HG03280 (cell line): Measurements from ENCODE around the gene ERGIC2.
"Not testable (repeated sequence)": the region's sequence is repeated elsewhere in the genome, so short reads cannot be mapped to it uniquely, and the experiment has no call there.

Experiments used
- ATAC-seq: cut with Tn5 transposase; IDR thresholded peaks from one replicate; pipeline ENCODE4 v1.9.1; 2021; ENCODE audit warnings: mild to moderate bottlenecking, moderate library complexity; ENCODE audit not compliant: unreplicated experiment

The ERGIC2 gene

GRCh38 chr12:29306266-29306665 lies 74.7 kb downstream of the ERGIC2 start:
- ATAC-seq, result no peak

DNA sequence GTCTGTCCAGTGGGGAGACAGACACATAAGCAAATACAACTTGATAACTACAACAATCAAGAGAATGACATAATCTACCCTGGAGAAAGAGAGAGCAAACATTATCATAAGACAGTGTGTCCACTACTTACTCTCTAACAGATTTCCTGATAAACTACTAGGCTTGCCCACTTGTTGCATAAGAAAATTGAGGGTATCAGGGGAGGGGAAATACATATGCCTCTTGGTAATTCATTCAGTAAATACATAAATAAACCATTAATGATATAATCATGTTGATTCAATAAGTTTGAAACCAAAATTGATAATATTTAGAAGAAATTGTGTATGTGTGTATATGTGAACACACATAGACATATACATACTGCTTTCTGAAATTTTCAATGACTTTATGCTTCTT lies 76.6 kb downstream of the ERGIC2 start:
- no peak for ATAC-seq

DNA sequence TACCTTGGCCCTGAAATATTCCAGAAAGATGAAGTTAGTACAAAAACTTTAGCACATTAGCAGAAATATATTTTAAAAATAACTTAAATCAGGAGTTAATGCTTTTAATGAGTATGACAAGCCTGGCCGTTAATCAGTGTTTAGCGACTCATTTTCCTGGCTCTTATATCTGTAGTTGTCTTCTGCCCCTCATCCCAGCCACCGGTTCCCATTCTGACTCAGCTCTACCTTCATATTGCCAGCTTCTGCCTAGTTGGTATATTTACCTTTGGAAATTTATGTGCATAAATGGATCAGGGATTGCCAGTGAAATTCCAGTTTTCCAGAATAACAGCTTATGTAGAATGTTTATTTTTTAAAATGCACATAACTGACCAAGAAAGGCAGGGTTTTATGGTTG lies 79.9 kb downstream of the ERGIC2 start:
- ATAC-seq, result no peak

GRCh38 chr12:29299633-29300032 lies 81.3 kb downstream of the ERGIC2 start:
- ATAC-seq, result no peak

GRCh38 chr12:29291226-29291625 lies 89.7 kb downstream of the ERGIC2 start:
- ATAC-seq, result no peak

DNA sequence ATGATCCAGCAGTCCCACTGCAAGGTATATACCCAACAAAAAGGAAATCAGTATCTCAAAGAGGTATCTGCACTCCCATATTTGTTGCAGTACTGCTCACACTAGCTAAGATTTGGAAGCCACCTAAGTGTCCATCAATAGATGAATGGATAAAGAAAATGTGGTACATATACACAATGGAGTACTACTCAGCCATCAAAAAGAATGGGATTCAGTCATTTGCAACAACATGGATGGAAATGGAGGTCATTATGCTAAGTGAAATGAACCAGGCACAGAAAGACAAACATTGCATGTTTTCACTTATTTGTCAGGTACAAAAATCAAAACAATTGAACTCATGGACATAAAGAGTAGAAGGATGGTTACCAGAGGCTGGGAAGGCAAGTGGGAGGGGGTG lies 90.5 kb downstream of the ERGIC2 start:
- ATAC-seq, result not testable (repeated sequence)

- no peak for ATAC-seq
Measured at GRCh38 chr12:29288031-29288430, 92.9 kb downstream of the ERGIC2 start.

DNA sequence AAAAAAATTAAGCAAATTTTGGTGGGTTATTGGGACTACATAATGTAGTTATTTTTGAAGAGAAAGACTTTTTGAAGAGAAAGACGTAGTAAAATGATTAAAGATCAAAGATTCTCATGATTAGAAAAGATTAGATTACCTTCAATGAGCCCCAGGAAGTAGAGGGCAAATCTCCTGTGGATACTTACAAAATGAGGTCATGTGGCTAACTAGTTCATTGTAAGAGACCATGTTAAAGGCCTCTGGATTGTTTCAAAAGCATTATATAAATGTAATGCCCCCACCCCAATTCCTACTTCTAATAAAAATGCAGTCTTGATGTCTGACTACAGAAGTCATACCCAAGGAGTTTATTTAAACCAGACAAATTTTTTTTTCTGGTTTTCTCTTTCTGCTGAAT lies 93.3 kb downstream of the ERGIC2 start:
- no peak for ATAC-seq
